Measurements from ENCODE around the gene PRAC2. TPM values are rescaled to one million over a fixed set of nuclear protein-coding genes. Genes with fewer than 3 reads are reported as not detected.
A peak's percentile ranks its signal among the peaks of the same experiment; 100 is the strongest.

PRAC2 gene
- total and polyA plus RNA-seq, 2 of the 8 experiments (the other 6 are each of a cell fraction or from before 2014, with no cell fraction given), result not detected

GRCh38 chr17:48746916-48747444 is 24.0 kb downstream of the PRAC2 start:
- Histone ChIP-seq H3K23me2 (ENCODE audit: low read depth, low read length) (no peaks in the 10 kb centered on the region), H2BK15ac (ENCODE audit: low read length) (no peak overlapping the region), H3K18ac (ENCODE audit: extremely low read depth, low read length) (no peak overlapping the region), H3K27ac (ENCODE audit: low read depth, low read length) (no peak overlapping the region), H2BK5ac (ENCODE audit: low read depth, low read length) (no peak overlapping the region), H3K56ac (replicated peaks; ENCODE audit: insufficient read length, low read depth, low read length) (no peak overlapping the region), H3K9ac (replicated peaks in 1 of 4; ENCODE audit: extremely low read depth in 1 of 4, low read depth in 3 of 4, low read length in 3 of 4) (no peak overlapping the region), H2BK20ac (ENCODE audit: low read length) (no peak overlapping the region), H3K27me3 (replicated peaks in 1 of 4; ENCODE audit: control insufficient read depth in 3 of 4, extremely low read depth in 1 of 4, insufficient read depth in 3 of 4, low read length in 3 of 4) (peaks cover 93 to 100% (median 98%) of the 10 kb centered on the region in 4 experiments), H2BK12ac (ENCODE audit: low read depth, low read length) (no peak overlapping the region), H3K14ac (ENCODE audit: insufficient read length) (no peak overlapping the region), H4K20me1 (replicated peaks in 1 of 2; ENCODE audit: control insufficient read depth in 1 of 2, insufficient read depth in 2 of 2, low read length in 2 of 2) (peaks cover 13 to 33% of the 10 kb centered on the region in 2 experiments), H3K79me2 (ENCODE audit: control insufficient read depth in 1 of 2, insufficient read depth in 2 of 2, low read length in 2 of 2) (no peaks in the 10 kb centered on the region), H3K79me1 (ENCODE audit: low read depth, low read length) (no peaks in the 10 kb centered on the region), H3K4me3 (ENCODE audit: extremely low read depth in 1 of 4, insufficient read depth in 2 of 4, low read depth in 3 of 4, low read length in 4 of 4) (peak overlapping the region in 1 of 4 experiments; percentile 10; a peak in 1 of 8 replicates), H4K91ac (replicated peaks; ENCODE audit: insufficient read length, low read length) (no peak overlapping the region), H4K8ac (ENCODE audit: extremely low read depth, insufficient read depth, low read length) (no peak overlapping the region), H2BK120ac (replicated peaks; ENCODE audit: low read depth, low read length) (no peak overlapping the region), H2AFZ (ENCODE audit: low read length) (no peak overlapping the region), H3K36me3 (ENCODE audit: control insufficient read depth in 2 of 4, insufficient read depth in 4 of 4, low read length in 3 of 4) (peaks cover 0 to 5% (median 0%) of the 10 kb centered on the region in 4 experiments; a peak in 1 of 8 replicates), H3K23ac (ENCODE audit: insufficient read length) (no peak overlapping the region), H3K4ac (replicated peaks; ENCODE audit: insufficient read length, low read depth, low read length) (no peak overlapping the region), H4K5ac (ENCODE audit: insufficient read length, low read depth, low read length) (no peak overlapping the region), H3K9me3 (ENCODE audit: insufficient read depth in 2 of 2, low read depth in 1 of 2, low read length in 1 of 2) (no peaks in the 10 kb centered on the region), H3K4me2 (ENCODE audit: insufficient read depth in 1 of 2, low read depth in 2 of 2, low read length in 2 of 2) (peak overlapping the region in 1 of 2 experiments; percentile 12; a peak in 1 of 4 replicates), H2AK5ac (ENCODE audit: low read depth, low read length) (no peak overlapping the region), H3K4me1 (replicated peaks in 1 of 4; ENCODE audit: control insufficient read depth in 3 of 4, insufficient read depth in 4 of 4, low read length in 3 of 4) (peaks cover under 1 to 6% (median 5%) of the 10 kb centered on the region in 4 experiments; a peak in 5 of 7 replicates)
- DNase-seq (ENCODE audit: low read depth in 1 of 2, low spot score in 2 of 2) (peak in 1 of 2 experiments; percentile 65), FAIRE-seq (no peak)
- 4% methylated on average over 20 of the region's 21 CpGs; no CpG with 5 or more reads in 1 of the 2 experiments for WGBS, 2 experiments (ENCODE audit: extremely low coverage in 1 of 2, insufficient coverage in 1 of 2, insufficient read length in 1 of 2, insufficient replicate concordance in 2 of 2, low coverage in 1 of 2, low lambda C conversion rate in 2 of 2, missing lambda C conversion rate in 1 of 2)
- POLR2A ChIA-PET (ENCODE audit: partially characterized antibody), result no interaction called here
- CTCF ChIA-PET (ENCODE audit: partially characterized antibody), result interaction anchor here (1.6 to 1.7 kb wide), 2 partner anchors 9 to 69 kb away, joined by 3 to 4 read pairs; no protein-coding TSS in a partner anchor
- TF ChIP-seq SRF (IDR thresholded peaks at IDR 0.05; ENCODE audit: low read depth, low read length), result no peak
- no peak for TF ChIP-seq HDAC6 (IDR thresholded peaks at IDR 0.05; ENCODE audit: low read depth, low read length)
- TF ChIP-seq PHF8 (conservative IDR thresholded peaks at IDR 0.05; ENCODE audit: low read depth, low read length), result no peak
- no peak for TF ChIP-seq TAF1 (IDR thresholded peaks at IDR 0.05; ENCODE audit: low read depth, low read length)
- TF ChIP-seq KDM1A (IDR thresholded peaks at IDR 0.05; ENCODE audit: borderline replicate concordance, low read length), result no peak
- no peak for TF ChIP-seq CTBP2 (IDR thresholded peaks at IDR 0.05; ENCODE audit: borderline replicate concordance, insufficient read depth, insufficient read length, low read length)
- no peak for TF ChIP-seq BRCA1 (IDR thresholded peaks at IDR 0.05; ENCODE audit: low read depth, low read length)
- TF ChIP-seq SP2 (IDR thresholded peaks at IDR 0.05; ENCODE audit: low read length), result no peak
- no peak for TF ChIP-seq EZH2 (IDR thresholded peaks at IDR 0.05; ENCODE audit: low read depth, low read length, severe bottlenecking)
- no peak for TF ChIP-seq NANOG (IDR thresholded peaks at IDR 0.05; ENCODE audit: insufficient read depth, low read depth, low read length, poor library complexity, severe bottlenecking)
- no peak for TF ChIP-seq KDM5A (IDR thresholded peaks at IDR 0.05; ENCODE audit: low read length)
- TF ChIP-seq FOSL1 (IDR thresholded peaks at IDR 0.05; ENCODE audit: insufficient read depth, low read depth, low read length), result no peak
- no peak for TF ChIP-seq ZNF274 (IDR thresholded peaks at IDR 0.05; ENCODE audit: borderline replicate concordance, extremely low read depth, low read length)
- TF ChIP-seq POLR2A (IDR thresholded peaks at IDR 0.05; ENCODE audit: control extremely low read depth in 1 of 2, low read depth in 2 of 2, low read length in 2 of 2), result no peak

All from H1 (cell line).